Measurements from ENCODE around the gene DGKI.

GRCh38 chr7:137501562-137501961, 345.2 kb downstream of the DGKI start:
- TF ChIP-seq CTCF (IDR thresholded peaks at IDR 0.05) (no peak), POLR2A (IDR thresholded peaks at IDR 0.05) (no peak)
